ENCODE measurements around the gene LGALS3BP.

Gene LGALS3BP

DNA sequence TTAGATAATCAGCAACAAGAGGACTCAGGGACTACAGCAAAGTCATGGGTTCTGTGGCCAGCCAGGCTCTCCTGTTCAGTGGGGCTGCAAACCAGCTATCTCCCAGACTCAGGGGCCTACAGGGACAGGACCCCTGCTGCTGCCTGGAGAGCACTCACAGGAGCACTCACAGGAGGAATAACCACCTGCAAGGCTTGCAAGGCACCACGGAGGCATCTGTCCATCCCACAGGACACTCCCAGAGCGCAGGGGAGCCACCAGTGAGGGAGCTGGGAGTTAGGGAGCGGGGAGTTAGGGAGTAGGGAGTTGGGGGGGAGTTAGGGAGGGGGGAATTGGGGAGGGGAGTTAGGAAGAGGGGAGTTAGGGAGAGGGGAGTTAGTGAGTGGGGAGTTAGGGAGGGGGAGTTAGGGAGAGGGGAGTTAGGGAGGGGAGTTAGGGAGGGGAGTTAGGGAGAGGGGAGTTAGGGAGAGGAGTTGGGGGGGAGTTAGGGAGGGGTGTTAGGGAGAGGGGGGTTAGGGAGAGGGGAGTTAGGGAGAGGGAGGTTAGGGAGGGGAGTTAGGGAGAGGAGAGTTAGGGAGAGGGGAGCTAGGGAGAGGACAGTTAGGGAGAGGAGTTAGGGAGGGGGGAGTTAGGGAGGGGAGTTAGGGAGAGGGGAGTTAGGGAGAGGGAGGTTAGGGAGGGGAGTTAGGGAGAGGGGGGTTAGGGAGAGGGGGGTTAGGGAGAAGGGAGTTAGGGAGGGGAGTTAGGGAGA, 24.1 kb upstream of the LGALS3BP start:
- DNase-seq, result no peak
- H4K8ac ChIP-seq (ENCODE audit: low read depth, low read length), result no peak overlapping the region
- H3K14ac ChIP-seq (ENCODE audit: low read length), result no peak overlapping the region
- no peak overlapping the region for H3K18ac ChIP-seq (ENCODE audit: low read length)
- H3K79me2 ChIP-seq (ENCODE audit: control insufficient read depth, insufficient read depth, low read length, poor library complexity), result peaks cover 6% of the 10 kb centered on the region
- no peaks in the 10 kb centered on the region for H3K9me3 ChIP-seq (ENCODE audit: insufficient read depth, low read depth, low read length)
- no peak overlapping the region for H4K91ac ChIP-seq (ENCODE audit: low read depth, low read length)
- H3K4me2 ChIP-seq (ENCODE audit: low read length), result no peak overlapping the region
- H3K79me1 ChIP-seq (ENCODE audit: low read length), result no peaks in the 10 kb centered on the region
- peaks cover 24 to 35% of the 10 kb centered on the region in 2 experiments for H3K36me3 ChIP-seq (ENCODE audit: control insufficient read depth in 1 of 2, insufficient read depth in 2 of 2, low read length in 2 of 2)
- no peaks in the 10 kb centered on the region for H3K27me3 ChIP-seq (ENCODE audit: insufficient read depth, low read length)
- 92% methylated on average over 1 of the region's 3 CpGs for WGBS (ENCODE audit: extremely low coverage, insufficient coverage, insufficient read length)
- no peak overlapping the region for H3K9ac ChIP-seq (ENCODE audit: low read length)
- H2AFZ ChIP-seq (ENCODE audit: insufficient read depth, low read length, poor library complexity), result no peak overlapping the region
- no peak overlapping the region for H2AK5ac ChIP-seq (ENCODE audit: low read length)
- H3K4me1 ChIP-seq (ENCODE audit: control insufficient read depth in 1 of 2, insufficient read depth in 2 of 2, low read length in 2 of 2), result peaks cover 12 to 20% of the 10 kb centered on the region in 2 experiments
- H2BK5ac ChIP-seq (ENCODE audit: low read depth, low read length, poor library complexity), result no peak overlapping the region
- H4K12ac ChIP-seq (ENCODE audit: low read depth, low read length), result no peak overlapping the region
- H3K4ac ChIP-seq (ENCODE audit: low read depth, low read length), result peak overlapping the region; percentile 80
- H3K23ac ChIP-seq (ENCODE audit: low read length), result no peak overlapping the region
- H3K4me3 ChIP-seq (ENCODE audit: low read depth, low read length), result no peak overlapping the region
- no peak overlapping the region for H2BK12ac ChIP-seq (ENCODE audit: low read length)
- no peak overlapping the region for H2BK120ac ChIP-seq (ENCODE audit: insufficient read depth, low read length, poor library complexity)
- no peak overlapping the region for H3K27ac ChIP-seq (ENCODE audit: low read depth, low read length)

- H3K4ac ChIP-seq (ENCODE audit: low read depth, low read length), result no peak overlapping the region
- no peaks in the 10 kb centered on the region for H3K9me3 ChIP-seq (ENCODE audit: insufficient read depth, low read depth, low read length)
- no peak overlapping the region for H2AK5ac ChIP-seq (ENCODE audit: low read length)
- no peak overlapping the region for H2BK120ac ChIP-seq (ENCODE audit: insufficient read depth, low read length, poor library complexity)
- no peak overlapping the region for H3K9ac ChIP-seq (ENCODE audit: low read length)
- no peak overlapping the region for H4K91ac ChIP-seq (ENCODE audit: low read depth, low read length)
- H3K18ac ChIP-seq (ENCODE audit: low read length), result no peak overlapping the region
- H3K79me2 ChIP-seq (ENCODE audit: control insufficient read depth, insufficient read depth, low read length, poor library complexity), result peaks cover 2% of the 10 kb centered on the region
- no peak overlapping the region for H2AFZ ChIP-seq (ENCODE audit: insufficient read depth, low read length, poor library complexity)
- H3K79me1 ChIP-seq (ENCODE audit: low read length), result no peaks in the 10 kb centered on the region
- H3K23ac ChIP-seq (ENCODE audit: low read length), result no peak overlapping the region
- no peak overlapping the region for H2BK5ac ChIP-seq (ENCODE audit: low read depth, low read length, poor library complexity)
- no CpG with 5 or more reads among the region's 20 CpGs for WGBS (ENCODE audit: extremely low coverage, insufficient coverage, insufficient read length)
- H2BK12ac ChIP-seq (ENCODE audit: low read length), result no peak overlapping the region
- H3K4me2 ChIP-seq (ENCODE audit: low read length), result no peak overlapping the region
- DNase-seq, result no peak
- H3K36me3 ChIP-seq (ENCODE audit: control insufficient read depth in 1 of 2, insufficient read depth in 2 of 2, low read length in 2 of 2), result peaks cover 30 to 41% of the 10 kb centered on the region in 2 experiments
- peaks cover 8 to 14% of the 10 kb centered on the region in 2 experiments for H3K4me1 ChIP-seq (ENCODE audit: control insufficient read depth in 1 of 2, insufficient read depth in 2 of 2, low read length in 2 of 2)
- no peak overlapping the region for H4K12ac ChIP-seq (ENCODE audit: low read depth, low read length)
- no peak overlapping the region for H4K8ac ChIP-seq (ENCODE audit: low read depth, low read length)
- no peaks in the 10 kb centered on the region for H3K27me3 ChIP-seq (ENCODE audit: insufficient read depth, low read length)
- H3K4me3 ChIP-seq (ENCODE audit: low read depth, low read length), result no peak overlapping the region
- H3K14ac ChIP-seq (ENCODE audit: low read length), result no peak overlapping the region
- H3K27ac ChIP-seq (ENCODE audit: low read depth, low read length), result no peak overlapping the region
These were observed 23.3 kb upstream of the LGALS3BP start for GRCh38 chr17:79002796-79003593.

DNA sequence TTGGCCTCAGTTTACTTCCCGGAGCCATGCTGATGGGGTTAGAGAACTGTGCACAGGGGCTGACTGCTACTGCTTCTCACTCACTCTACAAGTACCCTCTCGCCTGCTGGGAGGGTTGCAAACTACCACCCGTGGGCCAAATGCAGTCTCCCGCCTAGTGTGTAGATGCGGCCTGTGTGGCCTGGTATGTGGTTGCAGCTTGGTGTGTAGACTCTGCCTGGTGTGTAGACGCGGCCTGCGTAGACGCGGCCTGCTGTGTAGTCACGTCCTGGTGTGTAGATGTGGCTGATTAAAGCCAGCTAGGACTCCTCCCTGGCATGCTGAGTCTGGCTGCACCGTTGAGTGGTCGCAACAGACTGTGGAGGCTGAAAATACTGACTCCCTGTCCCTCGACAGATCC, 22.6 kb upstream of the LGALS3BP start:
- no peaks in the 10 kb centered on the region for H3K79me1 ChIP-seq (ENCODE audit: low read length)
- DNase-seq, result no peak
- no CpG with 5 or more reads among the region's 14 CpGs for WGBS (ENCODE audit: extremely low coverage, insufficient coverage, insufficient read length)

GRCh38 chr17:79001190-79002020, 21.7 kb upstream of the LGALS3BP start:
- H3K79me2 ChIP-seq (ENCODE audit: control insufficient read depth, insufficient read depth, low read length, poor library complexity), result no peaks in the 10 kb centered on the region
- no peak overlapping the region for H3K4ac ChIP-seq (ENCODE audit: low read depth, low read length)
- H2BK12ac ChIP-seq (ENCODE audit: low read length), result no peak overlapping the region
- H3K79me1 ChIP-seq (ENCODE audit: low read length), result no peaks in the 10 kb centered on the region
- no peaks in the 10 kb centered on the region for H3K27me3 ChIP-seq (ENCODE audit: insufficient read depth, low read length)
- no peak overlapping the region for H2BK120ac ChIP-seq (ENCODE audit: insufficient read depth, low read length, poor library complexity)
- WGBS (ENCODE audit: extremely low coverage, insufficient coverage, insufficient read length), result no CpG with 5 or more reads among the region's 19 CpGs
- no peaks in the 10 kb centered on the region for H3K9me3 ChIP-seq (ENCODE audit: insufficient read depth, low read depth, low read length)
- H3K36me3 ChIP-seq (ENCODE audit: control insufficient read depth in 1 of 2, insufficient read depth in 2 of 2, low read length in 2 of 2), result peaks cover 39 to 51% of the 10 kb centered on the region in 2 experiments
- H3K4me3 ChIP-seq (ENCODE audit: low read depth, low read length), result no peak overlapping the region
- no peak overlapping the region for H2AFZ ChIP-seq (ENCODE audit: insufficient read depth, low read length, poor library complexity)
- peaks cover 6 to 12% of the 10 kb centered on the region in 2 experiments for H3K4me1 ChIP-seq (ENCODE audit: control insufficient read depth in 1 of 2, insufficient read depth in 2 of 2, low read length in 2 of 2)
- H2AK5ac ChIP-seq (ENCODE audit: low read length), result no peak overlapping the region
- no peak overlapping the region for H2BK5ac ChIP-seq (ENCODE audit: low read depth, low read length, poor library complexity)
- H3K9ac ChIP-seq (ENCODE audit: low read length), result no peak overlapping the region
- no peak overlapping the region for H3K4me2 ChIP-seq (ENCODE audit: low read length)
- H4K8ac ChIP-seq (ENCODE audit: low read depth, low read length), result no peak overlapping the region
- peak overlapping the region; percentile 60 for H3K18ac ChIP-seq (ENCODE audit: low read length)
- DNase-seq, result no peak
- no peak overlapping the region for H4K12ac ChIP-seq (ENCODE audit: low read depth, low read length)
- H3K27ac ChIP-seq (ENCODE audit: low read depth, low read length), result no peak overlapping the region
- no peak overlapping the region for H3K23ac ChIP-seq (ENCODE audit: low read length)
- no peak overlapping the region for H4K91ac ChIP-seq (ENCODE audit: low read depth, low read length)
- no peak overlapping the region for H3K14ac ChIP-seq (ENCODE audit: low read length)

More for the DNA sequence above, 22.6 kb upstream of the LGALS3BP start:
- Histone ChIP-seq H4K91ac (ENCODE audit: low read depth, low read length) (no peak overlapping the region), H3K4me3 (ENCODE audit: low read depth, low read length) (no peak overlapping the region), H3K14ac (ENCODE audit: low read length) (no peak overlapping the region), H3K4ac (ENCODE audit: low read depth, low read length) (peak overlapping the region; percentile 3), H3K27me3 (ENCODE audit: insufficient read depth, low read length) (no peaks in the 10 kb centered on the region), H3K23ac (ENCODE audit: low read length) (no peak overlapping the region), H2AFZ (ENCODE audit: insufficient read depth, low read length, poor library complexity) (no peak overlapping the region), H2BK12ac (ENCODE audit: low read length) (no peak overlapping the region), H3K9me3 (ENCODE audit: insufficient read depth, low read depth, low read length) (no peaks in the 10 kb centered on the region), H3K18ac (ENCODE audit: low read length) (no peak overlapping the region), H2BK120ac (ENCODE audit: insufficient read depth, low read length, poor library complexity) (no peak overlapping the region), H3K27ac (ENCODE audit: low read depth, low read length) (no peak overlapping the region), H3K9ac (ENCODE audit: low read length) (no peak overlapping the region), H3K36me3 (ENCODE audit: control insufficient read depth in 1 of 2, insufficient read depth in 2 of 2, low read length in 2 of 2) (peaks cover 30 to 42% of the 10 kb centered on the region in 2 experiments), H2AK5ac (ENCODE audit: low read length) (no peak overlapping the region), H3K4me1 (ENCODE audit: control insufficient read depth in 1 of 2, insufficient read depth in 2 of 2, low read length in 2 of 2) (peaks cover 6 to 13% of the 10 kb centered on the region in 2 experiments), H4K8ac (ENCODE audit: low read depth, low read length) (no peak overlapping the region), H3K79me2 (ENCODE audit: control insufficient read depth, insufficient read depth, low read length, poor library complexity) (no peaks in the 10 kb centered on the region), H2BK5ac (ENCODE audit: low read depth, low read length, poor library complexity) (no peak overlapping the region), H4K12ac (ENCODE audit: low read depth, low read length) (no peak overlapping the region), H3K4me2 (ENCODE audit: low read length) (no peak overlapping the region)

Data from trophoblast cell (in vitro differentiated cells and primary cell).